HG02884 (cell line): ENCODE data around the gene VWA8.
"Not testable (repeated sequence)": the region's sequence is repeated elsewhere in the genome, so short reads cannot be mapped to it uniquely, and the experiment has no call there.

Source experiments
- ATAC-seq: cut with Tn5 transposase; IDR thresholded peaks from one replicate; pipeline ENCODE4 v1.9.1; 2021; ENCODE audit warnings: mild to moderate bottlenecking, moderate library complexity; ENCODE audit not compliant: unreplicated experiment

Gene VWA8

DNA sequence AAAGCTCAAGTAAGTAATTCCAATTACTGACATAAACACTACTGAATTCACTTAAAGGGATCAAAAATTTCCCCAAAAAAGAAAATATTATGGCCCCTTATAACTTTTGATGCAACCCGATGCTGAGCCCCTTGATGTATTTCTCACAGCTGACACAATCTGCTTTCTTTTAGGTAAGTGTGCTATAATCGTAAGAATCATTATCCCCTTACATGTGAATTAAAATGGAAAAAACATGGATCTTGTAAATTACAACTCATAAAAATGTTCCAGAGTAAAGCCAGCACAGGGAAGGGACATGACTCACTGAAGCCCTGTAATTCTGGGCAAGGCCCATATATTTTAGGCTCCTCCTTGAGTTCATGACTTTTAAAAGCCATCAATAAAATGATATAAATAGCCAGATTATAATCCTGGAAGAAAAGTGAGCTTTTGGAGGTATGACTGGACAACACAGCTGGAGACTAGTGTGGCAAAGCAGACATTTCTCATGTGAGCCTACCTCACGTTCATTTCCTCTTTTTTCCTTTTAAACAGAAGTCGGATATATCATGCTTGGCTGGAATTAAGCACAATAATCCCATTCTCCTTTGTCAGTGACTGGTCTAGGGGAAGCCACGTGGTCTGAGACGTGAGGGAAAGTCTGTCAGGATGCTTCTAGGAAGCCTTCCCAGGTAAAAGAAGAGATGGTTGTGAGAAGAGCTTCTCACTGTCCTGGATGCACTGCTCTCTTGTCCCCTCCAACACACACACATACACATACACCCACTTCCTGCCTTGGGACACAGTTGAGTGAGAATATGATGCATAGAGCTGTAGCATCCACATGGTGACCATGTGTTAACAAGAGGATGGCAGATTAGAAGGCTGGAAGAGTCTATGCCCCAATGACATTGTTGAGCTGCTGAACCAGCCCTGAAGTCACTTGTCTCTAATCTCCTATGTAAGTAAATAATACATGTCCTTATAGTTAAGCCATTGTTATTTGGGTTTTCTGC is 338.2 kb downstream of the VWA8 start:
- no peak for ATAC-seq

- no peak for ATAC-seq
Measured at GRCh38 chr13:41621716-41622431, 339.0 kb downstream of the VWA8 start.

DNA sequence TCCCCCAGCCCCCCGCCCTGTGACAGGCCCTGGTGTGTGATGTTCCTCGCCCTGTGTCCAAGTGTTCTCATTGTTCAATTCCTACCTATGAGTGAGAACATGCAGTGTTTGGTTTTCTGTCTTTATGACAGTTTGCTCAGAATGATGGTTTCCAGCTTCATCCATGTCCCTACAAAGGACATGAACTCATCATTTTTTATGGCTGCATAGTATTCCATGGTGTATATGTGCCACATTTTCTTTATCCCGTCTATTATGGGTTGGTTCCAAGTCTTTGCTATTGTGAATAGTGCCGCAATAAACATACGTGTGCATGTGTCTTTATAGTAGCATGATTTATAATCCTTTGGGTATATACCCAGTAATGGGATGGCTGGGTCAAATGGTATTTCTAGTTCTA is 343.3 kb downstream of the VWA8 start:
- not testable (repeated sequence) for ATAC-seq

- ATAC-seq = no peak
Measured at GRCh38 chr13:41616151-41616550, 344.8 kb downstream of the VWA8 start.

GRCh38 chr13:41615528-41615855 is 345.4 kb downstream of the VWA8 start:
- ATAC-seq = no peak

GRCh38 chr13:41614671-41615527 is 346.0 kb downstream of the VWA8 start:
- ATAC-seq = no peak

- ATAC-seq = no peak
Measured at GRCh38 chr13:41613984-41614661, 346.8 kb downstream of the VWA8 start.

- ATAC-seq = no peak
Measured at GRCh38 chr13:41613471-41613870, 347.4 kb downstream of the VWA8 start.

- ATAC-seq = no peak
Measured at GRCh38 chr13:41611385-41611784, 349.5 kb downstream of the VWA8 start.

- ATAC-seq = no peak
Measured at GRCh38 chr13:41610404-41610803, 350.5 kb downstream of the VWA8 start.

DNA sequence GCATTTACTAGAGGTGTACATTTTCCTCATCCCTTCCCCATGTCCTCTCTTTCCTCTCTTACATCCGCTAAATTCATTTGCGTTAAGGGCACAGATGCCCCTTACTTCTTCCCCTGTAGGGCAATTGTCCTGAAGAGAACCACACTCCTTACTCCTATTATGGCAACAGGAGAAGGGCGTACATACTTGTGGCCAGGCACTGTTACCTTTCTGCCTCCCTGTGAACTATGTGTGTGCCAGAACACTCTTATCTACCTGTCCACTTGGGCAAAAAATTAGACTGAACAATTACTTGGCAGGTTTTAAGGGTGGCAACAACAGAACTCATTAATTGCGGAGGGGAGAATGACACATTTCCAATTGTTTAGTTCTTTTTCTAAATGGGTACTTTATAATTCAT is 351.1 kb downstream of the VWA8 start:
- no peak for ATAC-seq

DNA sequence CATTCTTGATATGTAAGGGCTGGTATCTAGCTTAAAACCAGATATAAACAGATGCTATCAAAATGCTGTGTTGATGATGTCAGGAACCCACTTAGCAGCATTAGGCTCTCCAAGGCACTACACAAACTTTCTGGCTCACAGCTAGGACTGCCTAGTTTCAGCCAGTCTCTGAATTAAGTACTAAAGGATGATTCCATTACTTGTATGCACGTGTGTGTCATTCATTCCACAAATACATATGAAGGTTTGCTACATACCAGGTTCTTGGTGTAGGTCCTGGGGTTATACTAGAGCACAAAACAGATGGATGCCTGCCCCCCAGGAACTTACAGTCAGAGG is 352.1 kb downstream of the VWA8 start:
- no peak for ATAC-seq

- no peak for ATAC-seq
Measured at GRCh38 chr13:41608111-41608838, 352.6 kb downstream of the VWA8 start.

DNA sequence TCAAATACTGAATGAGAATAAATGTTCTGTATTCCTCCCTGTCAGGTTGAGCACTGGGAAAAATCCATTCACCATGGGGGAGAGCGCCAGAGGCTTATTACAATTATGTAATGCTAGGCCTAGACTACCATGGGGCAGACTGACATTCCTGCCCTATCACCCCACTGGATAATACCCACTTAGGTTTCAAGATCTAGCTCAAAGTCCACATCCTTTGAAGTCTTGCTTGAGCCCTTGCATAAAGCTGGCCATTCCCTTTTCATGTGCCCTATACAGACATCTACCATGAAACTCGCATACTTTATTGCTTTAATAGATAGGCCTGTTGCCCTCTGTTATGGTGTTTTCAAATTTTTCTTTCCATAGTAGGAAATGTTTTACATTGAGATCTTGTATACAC is 354.3 kb downstream of the VWA8 start:
- ATAC-seq = no peak

DNA sequence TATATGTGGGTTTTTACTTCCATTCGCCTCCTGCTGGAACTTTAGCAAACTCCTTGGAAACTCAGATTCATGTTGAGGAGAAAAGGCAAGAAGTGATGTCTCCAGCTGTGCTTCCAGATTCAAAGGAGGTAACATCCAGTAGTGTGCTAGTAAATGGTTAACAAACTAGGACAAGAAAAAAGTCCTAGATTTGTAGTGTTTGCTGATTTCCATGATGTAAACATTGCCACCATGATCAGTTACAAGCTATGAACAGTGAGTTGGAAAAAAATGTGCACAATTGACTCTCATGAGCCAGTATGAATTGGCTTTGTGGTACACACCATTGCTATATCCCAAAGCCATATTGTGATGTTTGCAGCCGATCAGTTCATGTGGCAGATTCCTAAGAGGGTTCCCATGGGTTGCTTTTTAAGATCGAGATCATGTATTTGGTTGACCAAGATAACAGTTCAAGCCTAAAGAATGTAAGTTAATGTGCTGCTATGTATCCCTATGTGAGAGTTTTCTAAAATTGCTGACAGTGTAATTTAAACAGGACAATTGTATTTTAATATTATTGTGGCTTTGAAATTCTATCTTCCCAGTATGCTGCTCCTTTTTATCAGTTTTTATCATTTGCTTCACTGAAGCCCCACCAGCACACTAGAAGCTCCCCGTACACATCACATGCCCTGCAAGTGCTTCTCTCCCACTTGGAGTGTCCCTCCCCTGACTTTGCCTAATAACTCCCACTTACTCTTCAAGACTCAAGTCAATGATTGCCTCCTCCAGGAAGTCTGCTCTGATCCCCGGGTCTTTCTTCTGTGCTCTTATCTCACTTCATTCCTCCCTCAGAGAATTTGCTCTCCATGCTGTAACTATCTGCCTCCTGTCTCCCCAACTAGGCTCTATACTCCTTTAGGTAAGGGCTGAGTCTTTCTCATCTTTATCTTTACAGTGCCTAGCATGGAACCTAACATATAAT is 355.3 kb downstream of the VWA8 start:
- ATAC-seq = no peak

DNA sequence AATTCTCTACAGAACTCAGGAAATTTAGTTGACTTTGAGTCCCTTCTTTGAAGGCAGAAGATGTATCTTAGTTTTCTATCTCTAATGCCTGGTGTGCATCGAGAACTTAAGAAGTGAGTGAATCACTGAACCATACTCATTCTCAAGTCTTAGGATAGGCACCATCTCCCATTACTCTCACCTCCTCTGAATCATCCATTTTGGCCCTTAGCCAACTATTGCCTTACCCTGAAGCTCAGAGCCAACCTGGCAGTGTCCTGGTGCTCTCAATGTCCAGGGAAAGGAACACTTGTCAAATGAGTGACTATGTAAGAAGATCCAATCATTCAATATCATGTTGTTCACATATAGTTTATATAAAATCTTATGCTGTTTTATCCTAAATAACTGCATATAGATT is 357.0 kb downstream of the VWA8 start:
- no peak for ATAC-seq

DNA sequence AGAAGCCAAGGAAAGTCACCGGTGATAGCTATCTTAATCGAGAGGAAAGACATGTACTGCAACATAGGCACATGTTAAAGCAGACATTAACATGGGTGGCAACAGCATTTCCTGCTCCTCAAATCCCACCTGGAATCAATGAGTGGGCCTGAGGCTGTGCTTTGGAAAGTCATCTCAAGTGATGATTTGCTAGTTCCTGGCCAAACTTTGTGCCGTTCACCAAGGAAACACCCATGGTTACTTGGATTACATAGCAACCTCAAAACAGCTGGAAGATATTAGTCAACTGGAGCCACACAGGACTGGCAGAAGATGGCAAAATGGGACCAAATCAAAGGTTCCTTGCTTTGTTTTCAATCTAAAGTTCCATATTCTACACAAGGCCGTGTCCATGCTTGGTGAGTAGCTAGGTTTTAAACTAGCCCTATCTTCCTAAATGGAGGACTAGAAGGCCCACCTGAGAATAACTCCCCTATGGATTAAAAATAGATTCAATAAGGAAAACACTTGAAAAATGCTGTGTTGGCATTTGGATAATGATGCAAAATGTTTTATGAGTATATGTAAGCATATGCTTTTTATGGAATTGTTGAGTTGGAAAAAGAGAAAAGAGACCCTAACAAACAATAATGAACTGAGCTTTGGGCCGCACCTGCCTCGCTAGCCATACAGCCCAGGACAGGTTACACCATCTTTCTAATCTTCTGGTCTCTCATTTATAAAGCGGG is 359.0 kb downstream of the VWA8 start:
- ATAC-seq = no peak

DNA sequence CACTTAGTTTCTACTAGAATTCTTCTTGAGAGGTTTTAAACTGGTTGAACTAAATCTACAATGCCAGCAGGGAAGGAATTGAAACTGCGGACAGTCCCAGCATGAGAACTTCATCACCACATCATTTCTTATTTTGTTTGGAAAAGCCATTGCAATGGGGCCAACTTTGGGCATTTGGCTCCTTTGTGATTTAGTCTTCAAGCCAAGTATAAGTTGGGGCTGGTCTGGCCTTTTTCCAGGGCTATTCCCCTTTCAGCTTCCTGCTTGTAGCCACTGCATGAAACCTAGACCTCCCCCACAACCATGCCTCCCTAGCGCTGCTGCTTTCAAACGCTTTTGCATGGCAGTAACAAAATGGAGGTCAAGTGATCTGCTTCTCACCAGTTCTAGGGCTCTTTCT is 361.3 kb downstream of the VWA8 start:
- ATAC-seq = no peak
